GM18502 (cell line): ENCODE data around the gene LBR.
"Not testable (repeated sequence)": the region's sequence is repeated elsewhere in the genome, so short reads cannot be mapped to it uniquely, and the experiment has no call there.

ENCODE experiments used
- ATAC-seq: cut with Tn5 transposase; IDR thresholded peaks from one replicate; pipeline ENCODE4 v1.9.1; 2021; ENCODE audit warnings: mild to moderate bottlenecking; ENCODE audit not compliant: unreplicated experiment, poor library complexity

Gene LBR

GRCh38 chr1:225388372-225388771, 39.5 kb downstream of the LBR start:
- no peak for ATAC-seq

DNA sequence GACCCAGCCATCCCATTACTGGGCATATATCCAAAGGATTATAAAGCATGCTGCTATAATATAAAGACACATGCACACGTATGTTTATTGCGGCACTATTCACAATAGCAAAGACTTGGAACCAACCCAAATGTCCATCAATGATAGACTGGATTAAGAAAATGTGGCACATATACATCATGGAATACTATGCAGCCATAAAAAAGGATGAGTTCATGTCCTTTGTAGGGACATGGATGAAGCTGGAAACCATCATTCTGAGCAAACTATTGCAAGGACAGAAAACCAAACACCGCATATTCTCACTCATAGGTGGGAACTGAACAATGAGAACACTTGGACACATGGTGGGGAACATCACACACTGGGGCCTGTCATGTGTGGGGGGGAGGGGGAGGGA, 41.0 kb downstream of the LBR start:
- not testable (repeated sequence) for ATAC-seq

- ATAC-seq: no peak
Observed at GRCh38 chr1:225380691-225381090, 47.1 kb downstream of the LBR start.

DNA sequence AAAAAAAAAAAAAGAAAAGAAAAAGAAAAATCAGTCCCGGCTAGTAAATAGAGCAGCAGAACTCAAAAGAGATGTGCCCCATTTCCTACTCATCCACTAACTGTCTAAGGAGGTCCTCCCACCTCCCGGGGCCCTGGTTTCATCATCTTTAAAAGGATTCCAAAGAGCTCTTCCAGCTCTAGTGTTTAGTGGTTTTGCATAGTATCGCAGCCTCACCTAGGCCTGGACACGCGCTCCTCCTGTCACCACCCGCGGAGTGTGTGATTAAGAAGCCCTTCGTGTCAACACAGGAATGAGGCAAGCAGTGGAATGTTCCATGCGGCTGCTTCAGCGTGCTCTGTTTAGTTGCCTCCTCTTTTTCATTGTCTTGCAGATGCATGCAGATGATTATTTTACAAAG, 49.0 kb downstream of the LBR start:
- no peak for ATAC-seq

GRCh38 chr1:225374996-225375395, 52.8 kb downstream of the LBR start:
- ATAC-seq: no peak

DNA sequence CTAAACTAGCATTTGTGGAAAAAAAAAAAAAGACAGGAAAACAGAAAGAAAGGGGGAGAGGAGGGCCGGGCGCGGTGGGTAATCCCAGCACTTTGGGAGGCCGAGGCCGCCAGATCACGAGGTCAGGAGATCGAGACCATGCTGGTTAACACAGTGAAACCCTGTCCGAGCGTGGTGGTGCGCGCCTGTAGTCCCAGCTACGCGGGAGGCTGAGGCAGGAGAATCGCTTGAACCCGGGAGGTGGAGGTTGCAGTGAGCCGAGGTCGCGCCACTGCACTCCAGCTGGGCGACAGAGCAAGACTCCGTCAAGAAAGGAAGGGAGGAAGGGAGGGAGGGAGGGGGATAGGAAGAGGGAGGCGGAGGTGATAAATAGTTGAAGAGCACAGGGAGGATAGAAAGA, 54.7 kb downstream of the LBR start:
- ATAC-seq: no peak

- ATAC-seq: no peak
Observed at GRCh38 chr1:225371366-225372010, 56.4 kb downstream of the LBR start.

DNA sequence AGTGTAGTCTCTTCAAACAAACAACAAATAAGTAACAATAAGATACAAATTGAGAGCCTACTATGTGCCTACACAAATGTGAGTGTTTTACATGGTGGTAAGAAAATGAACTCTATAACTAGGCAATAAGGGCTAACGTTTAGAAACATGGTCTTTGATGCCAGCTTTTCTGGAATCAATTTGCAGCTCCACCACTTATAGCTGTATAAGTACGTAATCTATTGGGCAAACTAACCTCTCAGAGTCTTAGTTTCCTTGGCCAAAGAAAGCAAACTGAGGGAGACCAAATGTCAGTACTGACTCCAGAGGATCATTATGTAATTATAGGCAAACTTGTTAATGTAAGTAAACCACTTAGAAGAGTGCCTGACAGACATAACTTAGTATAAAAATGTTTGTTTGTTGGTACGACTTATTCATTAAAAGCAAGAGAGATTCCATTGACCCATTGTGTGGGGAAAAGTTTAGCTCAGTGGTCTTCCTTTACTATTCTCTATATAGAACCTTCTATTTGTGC, 59.7 kb downstream of the LBR start:
- no peak for ATAC-seq

GRCh38 chr1:225366552-225366951, 61.3 kb downstream of the LBR start:
- ATAC-seq: no peak

GRCh38 chr1:225366018-225366417, 61.8 kb downstream of the LBR start:
- no peak for ATAC-seq

DNA sequence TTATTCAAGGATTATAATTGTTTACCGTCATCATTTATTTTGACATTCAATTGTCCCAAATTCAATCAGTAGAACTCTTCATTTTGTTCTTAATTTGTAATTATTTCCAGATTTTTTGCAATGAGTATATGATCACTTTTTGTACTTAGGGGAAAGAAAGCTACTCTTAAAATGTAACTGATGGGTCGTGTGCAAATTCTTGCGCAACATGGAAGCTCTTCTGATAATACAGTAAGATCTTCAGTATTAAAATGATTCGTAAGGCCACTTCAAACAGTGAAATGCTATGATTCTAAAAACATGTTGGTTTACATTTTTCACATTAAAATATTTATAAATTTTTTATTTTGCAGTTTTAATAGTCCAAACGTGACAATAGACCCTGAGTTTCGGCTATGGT, 63.4 kb downstream of the LBR start:
- no peak for ATAC-seq

DNA sequence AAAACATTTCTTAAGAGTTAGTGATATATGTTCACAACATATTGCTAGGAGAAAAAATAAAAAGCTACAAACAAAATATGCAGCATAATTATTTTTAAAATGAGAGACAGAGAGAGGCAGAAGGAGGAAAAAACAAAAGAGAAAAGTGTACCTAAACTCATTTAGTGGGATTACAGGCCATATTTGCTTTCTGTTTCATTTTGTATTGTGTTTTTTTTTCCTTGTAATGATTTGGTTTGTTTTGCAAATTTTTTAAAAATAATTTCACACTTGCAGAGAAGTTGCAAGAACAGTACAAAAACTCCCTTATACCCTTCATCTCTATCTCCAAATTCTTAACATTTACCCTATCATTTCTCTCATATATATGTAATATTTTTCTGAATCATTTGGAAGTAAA, 65.0 kb downstream of the LBR start:
- ATAC-seq: peak; percentile 44

GRCh38 chr1:225361176-225361575, 66.7 kb downstream of the LBR start:
- ATAC-seq: no peak

DNA sequence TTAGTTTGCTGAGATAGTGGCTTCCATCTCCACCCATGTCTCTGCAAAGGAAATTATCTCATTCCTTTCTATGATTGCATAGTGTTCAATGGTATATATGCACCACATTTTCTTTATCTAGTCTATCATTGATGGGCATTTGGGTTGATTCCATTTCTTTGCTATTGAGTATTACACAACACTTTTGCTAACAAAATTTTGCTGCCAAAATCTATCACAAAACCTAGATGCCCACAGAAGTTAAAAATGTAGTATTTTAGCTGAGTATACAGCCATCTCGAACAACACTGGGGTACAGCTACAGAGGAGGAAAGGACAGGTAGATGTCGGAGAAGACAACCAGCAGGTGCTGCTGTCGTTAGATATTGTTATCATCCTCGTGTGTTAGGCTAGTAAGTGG, 67.7 kb downstream of the LBR start:
- ATAC-seq: no peak

- no peak for ATAC-seq
Observed at GRCh38 chr1:225355863-225356262, 72.0 kb downstream of the LBR start.

DNA sequence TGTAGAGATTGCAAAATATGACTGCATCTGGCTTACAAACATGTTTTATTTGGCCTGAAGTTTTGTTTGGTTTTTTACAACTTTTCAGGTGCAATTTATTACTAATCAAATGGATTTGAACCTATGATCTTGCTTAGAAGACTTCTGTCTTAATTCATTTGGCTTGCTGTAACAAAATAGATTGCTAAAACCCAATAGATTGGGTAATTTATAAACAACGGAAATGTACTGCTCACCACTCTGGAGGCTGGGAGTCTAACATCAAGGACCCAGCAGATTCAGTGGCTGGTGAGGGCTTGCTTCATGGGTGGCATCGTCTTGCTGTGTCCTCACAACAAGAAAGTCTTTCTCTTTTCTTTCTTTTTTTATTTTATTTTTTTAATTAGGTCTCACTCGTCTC, 72.9 kb downstream of the LBR start:
- no peak for ATAC-seq
